ENCODE measurements around the gene ALS2. TPM values are rescaled to one million over a fixed set of nuclear protein-coding genes. Genes with fewer than 3 reads are reported as not detected.
"Not testable (repeated sequence)": the region's sequence is repeated elsewhere in the genome, so short reads cannot be mapped to it uniquely, and the experiment has no call there.

ALS2 gene
- total RNA-seq, 1 experiment from 2014 or later, result 28.1 TPM

GRCh38 chr2:201813996-201814760, 33.4 kb upstream of the ALS2 start:
- no peak for ATAC-seq
- H4K20me1 ChIP-seq (ENCODE audit: insufficient read depth), result no peaks in the 10 kb centered on the region
- no peaks in the 10 kb centered on the region for H3K9me3 ChIP-seq (ENCODE audit: control insufficient read depth in 1 of 2, insufficient read depth in 1 of 2, low read depth in 1 of 2, low read length in 2 of 2)
- H3K9ac ChIP-seq (ENCODE audit: low read length), result no peak overlapping the region
- no peaks in the 10 kb centered on the region for H3K9me2 ChIP-seq (ENCODE audit: insufficient read depth)
- H3K4me3 ChIP-seq (replicated peaks in 1 of 2; ENCODE audit: low read depth in 1 of 2, low read length in 2 of 2), result no peak overlapping the region
- no peak overlapping the region for H2AFZ ChIP-seq (ENCODE audit: low read depth, low read length, poor library complexity, severe bottlenecking)
- TF ChIP-seq TCF7L2 (IDR thresholded peaks at IDR 0.05; ENCODE audit: borderline replicate concordance, extremely low read depth, insufficient read depth, insufficient read length), result no peak
- no peak for TF ChIP-seq CTCF (IDR thresholded peaks at IDR 0.05 in 2 of 3, conservative IDR thresholded peaks at IDR 0.05 in 1 of 3; ENCODE audit: borderline replicate concordance in 1 of 3, insufficient read depth in 1 of 3, low read depth in 2 of 3, low read length in 2 of 3)
- no peak for TF ChIP-seq POLR2AphosphoS5 (IDR thresholded peaks at IDR 0.05; ENCODE audit: low read depth, low read length)
- TF ChIP-seq JUND (IDR thresholded peaks at IDR 0.05), result no peak
- TF ChIP-seq, protein P1, sequence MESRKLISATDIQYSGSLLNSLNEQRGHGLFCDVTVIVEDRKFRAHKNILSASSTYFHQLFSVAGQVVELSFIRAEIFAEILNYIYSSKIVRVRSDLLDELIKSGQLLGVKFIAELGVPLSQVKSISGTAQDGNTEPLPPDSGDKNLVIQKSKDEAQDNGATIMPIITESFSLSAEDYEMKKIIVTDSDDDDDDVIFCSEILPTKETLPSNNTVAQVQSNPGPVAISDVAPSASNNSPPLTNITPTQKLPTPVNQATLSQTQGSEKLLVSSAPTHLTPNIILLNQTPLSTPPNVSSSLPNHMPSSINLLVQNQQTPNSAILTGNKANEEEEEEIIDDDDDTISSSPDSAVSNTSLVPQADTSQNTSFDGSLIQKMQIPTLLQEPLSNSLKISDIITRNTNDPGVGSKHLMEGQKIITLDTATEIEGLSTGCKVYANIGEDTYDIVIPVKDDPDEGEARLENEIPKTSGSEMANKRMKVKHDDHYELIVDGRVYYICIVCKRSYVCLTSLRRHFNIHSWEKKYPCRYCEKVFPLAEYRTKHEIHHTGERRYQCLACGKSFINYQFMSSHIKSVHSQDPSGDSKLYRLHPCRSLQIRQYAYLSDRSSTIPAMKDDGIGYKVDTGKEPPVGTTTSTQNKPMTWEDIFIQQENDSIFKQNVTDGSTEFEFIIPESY (IDR thresholded peaks at IDR 0.05; ENCODE audit: extremely low read depth, insufficient replicate concordance, low read length), result no peak
- TF ChIP-seq SP1 (IDR thresholded peaks at IDR 0.05; ENCODE audit: low read depth), result no peak
- TF ChIP-seq ATF3 (IDR thresholded peaks at IDR 0.05), result no peak
- TF ChIP-seq YY1 (IDR thresholded peaks at IDR 0.05; ENCODE audit: extremely low read depth, insufficient replicate concordance, low read depth, low read length), result no peak
- no peak for TF ChIP-seq FOSL1 (IDR thresholded peaks at IDR 0.05; ENCODE audit: low read depth)
- no peak for TF ChIP-seq ZNF274 (IDR thresholded peaks at IDR 0.05; ENCODE audit: low read depth, low read length)
- TF ChIP-seq CBX3 (IDR thresholded peaks at IDR 0.05; ENCODE audit: low read depth), result no peak
- H3K27ac ChIP-seq (ENCODE audit: low read depth, low read length), result no peak overlapping the region
- BruUV-seq (replicated peaks), result no TSS peak
- no peaks in the 10 kb centered on the region for H3K4me1 ChIP-seq (ENCODE audit: control insufficient read depth in 1 of 2, insufficient read depth in 2 of 2, low read length in 2 of 2)
- intact Hi-C loops (cut with micrococcal nuclease), result no loop called here
- ChIA-PET POLR2A (no interaction called here), CTCF (no interaction called here), RAD21 (ENCODE audit: low non-redundant PET in 1 of 2, low total read pairs in 2 of 2, uncharacterized antibody in 2 of 2, unreplicated experiment in 2 of 2) (no interaction called here)
- no peaks in the 10 kb centered on the region for H3K36me3 ChIP-seq (ENCODE audit: control insufficient read depth in 1 of 2, insufficient read depth in 2 of 2, low read length in 2 of 2)
- no peak for DNase-seq (ENCODE audit: low read depth, low spot score)
- no peak overlapping the region for H3K4me2 ChIP-seq (ENCODE audit: low read length)
- no peaks in the 10 kb centered on the region for H3K27me3 ChIP-seq (ENCODE audit: insufficient read depth, low read length)
- no peaks in the 10 kb centered on the region for H3K79me2 ChIP-seq (ENCODE audit: insufficient read depth, low read length)

DNA sequence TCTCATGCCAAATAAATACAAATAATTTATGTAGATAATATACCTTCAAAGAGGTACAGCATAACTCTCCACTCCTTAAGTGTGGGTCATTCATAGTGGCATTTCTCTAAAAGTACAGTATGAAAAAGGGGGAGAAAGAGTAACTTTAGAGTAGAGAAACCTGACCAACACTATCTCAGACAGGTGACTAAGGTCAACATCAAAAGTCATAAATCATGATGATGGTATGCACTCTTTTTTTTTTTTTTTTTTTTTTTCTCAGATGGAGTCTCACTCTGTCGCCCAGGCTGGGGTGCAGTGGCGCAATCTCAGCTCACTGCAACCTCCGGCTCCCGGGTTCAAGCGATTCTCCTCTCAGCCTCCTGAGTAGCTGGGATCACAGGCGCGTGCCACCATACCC, 29.9 kb upstream of the ALS2 start:
- CTCF ChIA-PET; H3K27ac ChIP-seq (ENCODE audit: low read depth, low read length); H3K9ac ChIP-seq (ENCODE audit: low read length); H3K4me2 ChIP-seq (ENCODE audit: low read length); ATAC-seq; BruUV-seq (replicated peaks); RAD21 ChIA-PET (ENCODE audit: low non-redundant PET in 1 of 2, low total read pairs in 2 of 2, uncharacterized antibody in 2 of 2, unreplicated experiment in 2 of 2); intact Hi-C loops (cut with micrococcal nuclease); H3K9me3 ChIP-seq (ENCODE audit: control insufficient read depth in 1 of 2, insufficient read depth in 1 of 2, low read depth in 1 of 2, low read length in 2 of 2); H3K9me2 ChIP-seq (ENCODE audit: insufficient read depth); H3K4me3 ChIP-seq (replicated peaks in 1 of 2; ENCODE audit: low read depth in 1 of 2, low read length in 2 of 2); H3K36me3 ChIP-seq (ENCODE audit: control insufficient read depth in 1 of 2, insufficient read depth in 2 of 2, low read length in 2 of 2); H3K79me2 ChIP-seq (ENCODE audit: insufficient read depth, low read length); H2AFZ ChIP-seq (ENCODE audit: low read depth, low read length, poor library complexity, severe bottlenecking); H3K4me1 ChIP-seq (ENCODE audit: control insufficient read depth in 1 of 2, insufficient read depth in 2 of 2, low read length in 2 of 2); H4K20me1 ChIP-seq (ENCODE audit: insufficient read depth); POLR2A ChIA-PET; H3K27me3 ChIP-seq (ENCODE audit: insufficient read depth, low read length); DNase-seq (ENCODE audit: low read depth, low spot score): not testable (repeated sequence)
